SK-N-MC (cell line): ENCODE data around the gene PZP.
"Not testable (repeated sequence)": the region's sequence is repeated elsewhere in the genome, so short reads cannot be mapped to it uniquely, and the experiment has no call there.

Source experiments
- DNase-seq: peaks from one replicate; pipeline ENCODE4 v3.0.0-alpha.2; 2011; ENCODE audit warnings: low read depth, low spot score
- H3K27ac ChIP-seq: fragments of 200-600 bp; sonication (generic); 2 replicates; pipeline ENCODE4 v1.5.1; 2016; ENCODE audit warnings: mixed run types
- H3K36me3 ChIP-seq: fragments of 200-600 bp; sonication (generic); 2 replicates; pipeline ENCODE4 v1.6.1; 2017; ENCODE audit warnings: antibody characterized with exemption, low read length, mixed read lengths; ENCODE audit not compliant: insufficient read depth
- H3K4me3 ChIP-seq: fragments of 200-600 bp; sonication (generic); 2 replicates; pipeline ENCODE4 v1.5.1; 2016
- H3K9ac ChIP-seq: fragments of 200-600 bp; sonication (generic); 2 replicates; pipeline ENCODE4 v1.8.0; 2017; ENCODE audit warnings: mixed run types, mixed read lengths; ENCODE audit not compliant: insufficient read length
- H3K9me3 ChIP-seq: fragments of 200-600 bp; sonication (generic); 2 replicates; pipeline ENCODE4 v1.6.1; 2017; ENCODE audit warnings: low read depth, mild to moderate bottlenecking, antibody characterized with exemption, low read length, moderate library complexity, mixed read lengths
- EZH2 ChIP-seq: fragments of 200-600 bp; sonication (generic); IDR thresholded peaks from one replicate; pipeline ENCODE4 v1.6.1; 2017; ENCODE audit warnings: antibody characterized with exemption
- FOXP2 ChIP-seq: optimal IDR thresholded peaks from 2 replicates; pipeline ENCODE3; 2011; ENCODE audit warnings: mild to moderate bottlenecking, moderate library complexity; ENCODE audit not compliant: insufficient read depth; ENCODE audit errors: extremely low read length, control extremely low read depth
- POLR2AphosphoS5 ChIP-seq: IDR thresholded peaks from 2 replicates; pipeline ENCODE4 v1.6.1; 2012; ENCODE audit warnings: mild to moderate bottlenecking, low read depth, low read length, borderline replicate concordance

Gene PZP

DNA sequence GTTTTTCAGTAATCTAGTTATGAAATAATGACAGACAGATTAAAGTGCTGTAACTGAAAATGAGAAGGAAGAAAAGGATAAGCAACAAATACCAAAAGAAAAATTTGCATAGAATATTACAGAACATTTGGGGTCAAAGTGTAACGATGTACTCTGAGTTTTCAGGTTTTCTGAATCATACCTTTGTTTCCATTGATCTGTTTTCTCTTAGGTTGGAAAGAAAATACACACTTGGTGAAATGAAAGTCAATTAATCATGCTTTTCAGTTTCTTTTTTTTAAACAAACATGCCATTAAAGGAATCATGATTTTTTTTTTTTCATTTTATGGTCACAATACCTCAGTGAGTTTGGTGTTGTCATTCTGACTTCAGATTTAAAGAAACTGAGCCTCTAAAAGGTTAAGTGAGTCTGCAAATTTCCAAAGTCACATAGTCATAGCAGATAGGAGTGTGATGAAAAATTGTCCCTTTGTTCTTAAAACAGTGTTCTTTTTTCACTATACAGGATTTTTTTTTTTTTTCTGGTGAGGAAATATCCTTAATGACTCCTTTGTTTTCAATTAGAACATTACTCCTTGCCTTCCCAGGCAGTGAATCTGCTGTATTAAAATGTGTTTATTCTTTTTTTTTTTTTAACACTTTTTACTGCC lies 35.9 kb upstream of the PZP start:
- Histone ChIP-seq H3K4me3 (no peak overlapping the region), H3K9ac (no peak overlapping the region), H3K36me3 (no peaks in the 10 kb centered on the region), H3K9me3 (no peaks in the 10 kb centered on the region), H3K27ac (no peak overlapping the region)
- no peak for DNase-seq
- TF ChIP-seq EZH2 (no peak), FOXP2 (no peak), POLR2AphosphoS5 (no peak)

- Histone ChIP-seq H3K9ac (no peak overlapping the region), H3K9me3 (no peaks in the 10 kb centered on the region), H3K36me3 (no peaks in the 10 kb centered on the region), H3K4me3 (no peak overlapping the region), H3K27ac (no peak overlapping the region)
- TF ChIP-seq EZH2 (no peak), POLR2AphosphoS5 (no peak), FOXP2 (no peak)
- no peak for DNase-seq
Observed at GRCh38 chr12:9241301-9241700, 33.1 kb upstream of the PZP start.

GRCh38 chr12:9240776-9241175 lies 32.6 kb upstream of the PZP start:
- no peak for DNase-seq
- Histone ChIP-seq H3K36me3 (no peaks in the 10 kb centered on the region), H3K9me3 (no peaks in the 10 kb centered on the region), H3K9ac (no peak overlapping the region), H3K27ac (no peak overlapping the region), H3K4me3 (no peak overlapping the region)
- TF ChIP-seq FOXP2 (no peak), EZH2 (no peak), POLR2AphosphoS5 (no peak)

DNA sequence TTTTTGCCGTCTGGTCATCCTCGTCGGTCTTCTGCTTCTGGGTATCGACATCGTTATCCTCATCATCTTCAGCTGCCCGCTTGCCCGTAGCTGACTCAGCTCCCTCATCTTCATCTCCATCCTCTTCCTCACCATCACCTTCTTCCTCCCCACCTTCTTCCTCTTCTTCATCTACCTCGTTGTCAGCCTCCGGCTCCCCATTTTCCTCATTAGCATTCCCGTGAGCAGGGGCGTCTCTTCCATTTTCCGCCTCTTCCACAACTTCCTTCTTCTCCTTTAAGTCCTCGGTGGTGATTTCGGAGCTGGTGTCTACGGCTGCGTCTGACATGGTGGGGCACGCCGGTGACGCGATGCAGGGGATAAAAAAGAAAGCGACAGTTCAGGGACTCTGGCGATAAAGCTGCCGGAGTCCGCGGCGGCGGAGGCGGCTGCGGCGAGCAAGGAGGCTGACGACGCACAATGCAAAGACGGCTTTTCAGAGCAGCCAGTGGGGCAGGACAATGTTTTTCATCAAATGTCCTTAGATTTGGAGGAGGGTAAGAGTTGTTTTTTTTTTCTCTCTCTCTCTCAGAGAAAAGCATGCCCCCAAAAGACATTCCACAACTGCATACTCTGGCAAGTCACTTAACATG lies 31.9 kb upstream of the PZP start:
- not testable (repeated sequence) for H3K36me3 ChIP-seq, H3K9ac ChIP-seq, H3K9me3 ChIP-seq, H3K27ac ChIP-seq, H3K4me3 ChIP-seq, DNase-seq

GRCh38 chr12:9237286-9237685 lies 29.1 kb upstream of the PZP start:
- DNase-seq: no peak
- Histone ChIP-seq H3K9ac (no peak overlapping the region), H3K27ac (no peak overlapping the region), H3K4me3 (no peak overlapping the region), H3K9me3 (no peaks in the 10 kb centered on the region), H3K36me3 (no peaks in the 10 kb centered on the region)
- TF ChIP-seq EZH2 (no peak), FOXP2 (no peak), POLR2AphosphoS5 (no peak)

- H3K4me3 ChIP-seq: no peak overlapping the region
- H3K9me3 ChIP-seq: no peaks in the 10 kb centered on the region
- no peak for DNase-seq
- no peak overlapping the region for H3K27ac ChIP-seq
- no peaks in the 10 kb centered on the region for H3K36me3 ChIP-seq
- no peak for TF ChIP-seq FOXP2
- no peak for TF ChIP-seq EZH2
- no peak for TF ChIP-seq POLR2AphosphoS5
- no peak overlapping the region for H3K9ac ChIP-seq
Observed at GRCh38 chr12:9235519-9235918, 27.3 kb upstream of the PZP start.

GRCh38 chr12:9227950-9228349 lies 19.8 kb upstream of the PZP start:
- Histone ChIP-seq H3K27ac (no peak overlapping the region), H3K4me3 (no peak overlapping the region), H3K9ac (no peak overlapping the region), H3K36me3 (no peaks in the 10 kb centered on the region), H3K9me3 (no peaks in the 10 kb centered on the region)
- no peak for DNase-seq
- TF ChIP-seq EZH2: no peak
- no peak for TF ChIP-seq FOXP2
- no peak for TF ChIP-seq POLR2AphosphoS5

- Histone ChIP-seq H3K9me3 (no peaks in the 10 kb centered on the region), H3K4me3 (no peak overlapping the region), H3K9ac (no peak overlapping the region), H3K27ac (no peak overlapping the region), H3K36me3 (no peaks in the 10 kb centered on the region)
- TF ChIP-seq POLR2AphosphoS5: no peak
- no peak for TF ChIP-seq FOXP2
- no peak for TF ChIP-seq EZH2
- DNase-seq: no peak
Observed at GRCh38 chr12:9223830-9224229, 15.6 kb upstream of the PZP start.

DNA sequence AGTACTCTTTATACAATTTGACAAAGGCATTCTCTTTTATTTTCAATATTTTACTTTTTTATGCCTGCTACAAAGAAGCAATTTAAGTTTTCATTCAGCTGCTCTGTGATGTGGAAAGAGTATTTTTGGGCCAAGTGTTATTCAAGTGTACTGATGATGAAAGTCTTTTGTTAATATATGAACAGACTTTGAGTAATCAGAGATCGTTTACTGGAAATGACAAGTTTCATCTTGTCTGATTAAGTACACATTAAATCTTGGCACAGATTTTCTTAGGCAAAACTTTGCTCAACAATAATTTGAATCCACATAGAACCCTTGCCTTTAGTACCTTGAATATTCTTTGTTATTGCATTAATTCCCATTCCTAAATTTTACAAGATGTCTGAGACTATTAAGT lies 13.3 kb upstream of the PZP start:
- no peak for TF ChIP-seq POLR2AphosphoS5
- no peak for TF ChIP-seq EZH2
- no peak for TF ChIP-seq FOXP2
- H3K36me3 ChIP-seq: no peaks in the 10 kb centered on the region
- H3K4me3 ChIP-seq: no peak overlapping the region
- H3K27ac ChIP-seq: no peak overlapping the region
- DNase-seq: no peak
- no peak overlapping the region for H3K9ac ChIP-seq
- H3K9me3 ChIP-seq: no peaks in the 10 kb centered on the region

- not testable (repeated sequence) for H3K9me3 ChIP-seq, DNase-seq, H3K27ac ChIP-seq, H3K9ac ChIP-seq, H3K36me3 ChIP-seq, H3K4me3 ChIP-seq
Observed at GRCh38 chr12:9221011-9221410, 12.8 kb upstream of the PZP start.
